Activated naive CD4-positive, alpha-beta T cell treated with anti-CD3 and anti-CD28 coated beads for 36 hours (primary cell): ENCODE measurements around the gene G3BP1. TPM values are rescaled to one million over a fixed set of nuclear protein-coding genes. Genes with fewer than 3 reads are reported as not detected.

Experiments used
- CTCF ChIA-PET: fragments of 350-600 bp; sonication (Branson Sonifier 250); formaldehyde crosslinking; loops from one replicate; lab custom pipeline; 2021; ENCODE audit warnings: antibody characterized with exemption; lab: Charles Lee
- DNase-seq: peaks from one replicate; pipeline ENCODE4 v3.0.0-alpha.2; 2020
- H3K27ac Mint-ChIP-seq: one replicate; pipeline ENCODE4 v1.8.0; 2021; ENCODE audit warnings: mild to moderate bottlenecking, mixed read lengths
- H3K27me3 Mint-ChIP-seq: one replicate; pipeline ENCODE4 v1.8.0; 2021; ENCODE audit warnings: low read depth, mixed read lengths
- H3K36me3 Mint-ChIP-seq: one replicate; pipeline ENCODE4 v1.8.0; 2021; ENCODE audit warnings: low read depth, mixed read lengths
- H3K4me1 Mint-ChIP-seq: one replicate; pipeline ENCODE4 v1.8.0; 2021; ENCODE audit warnings: low read depth, mixed read lengths
- H3K4me3 Mint-ChIP-seq: one replicate; pipeline ENCODE4 v1.8.0; 2021; ENCODE audit warnings: mild to moderate bottlenecking, moderate library complexity, mixed read lengths
- H3K9me3 Mint-ChIP-seq: one replicate; pipeline ENCODE4 v1.8.0; 2021; ENCODE audit warnings: mixed read lengths
- intact Hi-C: fragments of 100-400 bp; cut with micrococcal nuclease; formaldehyde crosslinking; loops from one replicate; pipeline ENCODE4 v1.15.1; 2023
- total RNA-seq, 2 experiments: library from RNA; stranded (reverse); gene quantifications; one replicate each; pipeline ENCODE4 v1.2.3, GENCODE V29; 2021

Gene G3BP1
- total RNA-seq, 2 experiments from 2014 or later = 220 to 241 TPM

- H3K4me1 Mint-ChIP-seq = peaks cover 10% of the 10 kb centered on the region
- no peak overlapping the region for H3K4me3 Mint-ChIP-seq
- H3K27me3 Mint-ChIP-seq = no peaks in the 10 kb centered on the region
- peaks cover 14% of the 10 kb centered on the region for H3K36me3 Mint-ChIP-seq
- DNase-seq = no peak
- CTCF ChIA-PET = interaction anchor here (0.6 to 5.9 kb wide), 26 partner anchors 9 to 573 kb away, joined by 3 to 65 read pairs (median 4); no protein-coding TSS in a partner anchor
- no peak overlapping the region for H3K27ac Mint-ChIP-seq
- intact Hi-C loops = loop anchor here (1.0 to 2.0 kb wide), 4 partner anchors 19 to 293 kb away; partner anchors contain the start of genes G3BP1 and SLC36A1
- no peaks in the 10 kb centered on the region for H3K9me3 Mint-ChIP-seq
Observed at GRCh38 chr5:151739939-151740335, 31.8 kb upstream of the G3BP1 start.

GRCh38 chr5:151740336-151740942 lies 31.3 kb upstream of the G3BP1 start:
- Mint-ChIP-seq H3K27me3 (no peaks in the 10 kb centered on the region), H3K27ac (no peak overlapping the region), H3K9me3 (no peaks in the 10 kb centered on the region), H3K4me3 (no peak overlapping the region), H3K36me3 (peaks cover 14% of the 10 kb centered on the region), H3K4me1 (peaks cover 15% of the 10 kb centered on the region)
- intact Hi-C loops = loop anchor here (1.0 to 2.0 kb wide), 4 partner anchors 20 to 294 kb away; partner anchors contain the start of genes G3BP1 and SLC36A1
- peak; percentile 64 for DNase-seq
- CTCF ChIA-PET = interaction anchor here (0.6 to 5.9 kb wide), 25 partner anchors 9 to 574 kb away, joined by 3 to 65 read pairs (median 5); no protein-coding TSS in a partner anchor

- intact Hi-C loops = loop anchor here (1.0 to 2.0 kb wide), 4 partner anchors 20 to 294 kb away; partner anchors contain the start of genes G3BP1 and SLC36A1
- H3K4me3 Mint-ChIP-seq = no peak overlapping the region
- no peaks in the 10 kb centered on the region for H3K9me3 Mint-ChIP-seq
- H3K27ac Mint-ChIP-seq = no peak overlapping the region
- peaks cover 18% of the 10 kb centered on the region for H3K4me1 Mint-ChIP-seq
- CTCF ChIA-PET = interaction anchor here (0.6 to 5.9 kb wide), 17 partner anchors 9 to 321 kb away, joined by 3 to 65 read pairs (median 8); no protein-coding TSS in a partner anchor
- H3K36me3 Mint-ChIP-seq = peaks cover 14% of the 10 kb centered on the region
- no peak for DNase-seq
- no peaks in the 10 kb centered on the region for H3K27me3 Mint-ChIP-seq
Observed at GRCh38 chr5:151740958-151741373, 30.8 kb upstream of the G3BP1 start.

GRCh38 chr5:151741678-151742423 lies 29.9 kb upstream of the G3BP1 start:
- Mint-ChIP-seq H3K9me3 (no peaks in the 10 kb centered on the region), H3K4me1 (peaks cover 23% of the 10 kb centered on the region), H3K27me3 (no peaks in the 10 kb centered on the region), H3K4me3 (no peak overlapping the region), H3K36me3 (peaks cover 14% of the 10 kb centered on the region), H3K27ac (no peak overlapping the region)
- DNase-seq = no peak
- CTCF ChIA-PET = interaction anchor here (0.6 to 5.9 kb wide), 16 partner anchors 8 to 702 kb away, joined by 3 to 65 read pairs (median 7); no protein-coding TSS in a partner anchor
- intact Hi-C loops = loop anchor here (2.0 kb wide), 2 partner anchors 21 to 295 kb away; partner anchors contain the start of gene SLC36A1

- Mint-ChIP-seq H3K4me3 (no peak overlapping the region), H3K36me3 (peaks cover 14% of the 10 kb centered on the region), H3K9me3 (no peaks in the 10 kb centered on the region), H3K27me3 (no peaks in the 10 kb centered on the region), H3K4me1 (peaks cover 24% of the 10 kb centered on the region), H3K27ac (no peak overlapping the region)
- no peak for DNase-seq
- CTCF ChIA-PET = interaction anchor here (4.8 to 5.9 kb wide), 3 partner anchors 7 to 85 kb away, joined by 30 to 65 read pairs (median 32); no protein-coding TSS in a partner anchor
- intact Hi-C loops = no loop called here
Observed at GRCh38 chr5:151742870-151743294, 28.9 kb upstream of the G3BP1 start.

- Mint-ChIP-seq H3K27me3 (no peaks in the 10 kb centered on the region), H3K9me3 (no peaks in the 10 kb centered on the region), H3K4me1 (peaks cover 24% of the 10 kb centered on the region), H3K4me3 (no peak overlapping the region), H3K27ac (no peak overlapping the region), H3K36me3 (peaks cover 14% of the 10 kb centered on the region)
- CTCF ChIA-PET = interaction anchor here (1.4 to 5.9 kb wide), 3 partner anchors 23 to 85 kb away, joined by 3 to 30 read pairs (median 8); no protein-coding TSS in a partner anchor
- intact Hi-C loops = no loop called here
- no peak for DNase-seq
Observed at GRCh38 chr5:151743530-151743929, 28.2 kb upstream of the G3BP1 start.

- H3K36me3 Mint-ChIP-seq = peaks cover 14% of the 10 kb centered on the region
- H3K4me3 Mint-ChIP-seq = no peak overlapping the region
- no peaks in the 10 kb centered on the region for H3K9me3 Mint-ChIP-seq
- peak overlapping the region; percentile 7 for H3K27ac Mint-ChIP-seq
- CTCF ChIA-PET = interaction anchor here (0.5 kb wide), 1 partner anchor 84 kb away, joined by 3 read pairs; no protein-coding TSS in a partner anchor
- H3K4me1 Mint-ChIP-seq = peaks cover 32% of the 10 kb centered on the region
- H3K27me3 Mint-ChIP-seq = no peaks in the 10 kb centered on the region
- DNase-seq = peak; percentile 48
- intact Hi-C loops = no loop called here
Observed at GRCh38 chr5:151745071-151745705, 26.6 kb upstream of the G3BP1 start.

GRCh38 chr5:151750121-151750520 lies 21.6 kb upstream of the G3BP1 start:
- Mint-ChIP-seq H3K4me1 (peaks cover 35% of the 10 kb centered on the region), H3K27me3 (no peaks in the 10 kb centered on the region), H3K27ac (peak overlapping the region; percentile 81), H3K36me3 (peaks cover 6% of the 10 kb centered on the region), H3K9me3 (no peaks in the 10 kb centered on the region), H3K4me3 (no peak overlapping the region)
- CTCF ChIA-PET = interaction anchor here (0.6 to 5.2 kb wide), 5 partner anchors 10 to 98 kb away, joined by 3 to 32 read pairs (median 4); partner anchors contain the start of gene G3BP1
- no peak for DNase-seq
- intact Hi-C loops = no loop called here

- Mint-ChIP-seq H3K36me3 (peaks cover 6% of the 10 kb centered on the region), H3K9me3 (no peaks in the 10 kb centered on the region), H3K27me3 (no peaks in the 10 kb centered on the region), H3K4me3 (no peak overlapping the region), H3K4me1 (peaks cover 35% of the 10 kb centered on the region), H3K27ac (no peak overlapping the region)
- intact Hi-C loops = no loop called here
- DNase-seq = no peak
- CTCF ChIA-PET = interaction anchor here (0.6 to 5.2 kb wide), 6 partner anchors 11 to 389 kb away, joined by 3 to 32 read pairs (median 4); partner anchors contain the start of gene G3BP1
Observed at GRCh38 chr5:151751091-151751490, 20.7 kb upstream of the G3BP1 start.

GRCh38 chr5:151751593-151751992 lies 20.2 kb upstream of the G3BP1 start:
- H3K27me3 Mint-ChIP-seq = no peaks in the 10 kb centered on the region
- no peak overlapping the region for H3K4me3 Mint-ChIP-seq
- DNase-seq = no peak
- intact Hi-C loops = no loop called here
- peaks cover 37% of the 10 kb centered on the region for H3K4me1 Mint-ChIP-seq
- peaks cover 6% of the 10 kb centered on the region for H3K36me3 Mint-ChIP-seq
- no peak overlapping the region for H3K27ac Mint-ChIP-seq
- CTCF ChIA-PET = interaction anchor here (0.9 to 5.2 kb wide), 5 partner anchors 11 to 100 kb away, joined by 3 to 32 read pairs (median 4); partner anchors contain the start of gene G3BP1
- no peaks in the 10 kb centered on the region for H3K9me3 Mint-ChIP-seq

GRCh38 chr5:151755383-151755782 lies 16.4 kb upstream of the G3BP1 start:
- no peak for DNase-seq
- Mint-ChIP-seq H3K4me1 (peaks cover 36% of the 10 kb centered on the region), H3K4me3 (no peak overlapping the region), H3K36me3 (peaks cover 8% of the 10 kb centered on the region), H3K27ac (no peak overlapping the region), H3K27me3 (no peaks in the 10 kb centered on the region), H3K9me3 (no peaks in the 10 kb centered on the region)
- CTCF ChIA-PET = interaction anchor here (1.1 to 2.5 kb wide), 3 partner anchors 15 to 97 kb away, joined by 6 to 12 read pairs (median 6); no protein-coding TSS in a partner anchor
- intact Hi-C loops = loop anchor here (5.0 kb wide), 4 partner anchors 308 to 673 kb away; partner anchors contain the start of genes GM2A, SLC36A1 and TNIP1
